ENCODE measurements around the gene MYO7B.

The MYO7B gene

DNA sequence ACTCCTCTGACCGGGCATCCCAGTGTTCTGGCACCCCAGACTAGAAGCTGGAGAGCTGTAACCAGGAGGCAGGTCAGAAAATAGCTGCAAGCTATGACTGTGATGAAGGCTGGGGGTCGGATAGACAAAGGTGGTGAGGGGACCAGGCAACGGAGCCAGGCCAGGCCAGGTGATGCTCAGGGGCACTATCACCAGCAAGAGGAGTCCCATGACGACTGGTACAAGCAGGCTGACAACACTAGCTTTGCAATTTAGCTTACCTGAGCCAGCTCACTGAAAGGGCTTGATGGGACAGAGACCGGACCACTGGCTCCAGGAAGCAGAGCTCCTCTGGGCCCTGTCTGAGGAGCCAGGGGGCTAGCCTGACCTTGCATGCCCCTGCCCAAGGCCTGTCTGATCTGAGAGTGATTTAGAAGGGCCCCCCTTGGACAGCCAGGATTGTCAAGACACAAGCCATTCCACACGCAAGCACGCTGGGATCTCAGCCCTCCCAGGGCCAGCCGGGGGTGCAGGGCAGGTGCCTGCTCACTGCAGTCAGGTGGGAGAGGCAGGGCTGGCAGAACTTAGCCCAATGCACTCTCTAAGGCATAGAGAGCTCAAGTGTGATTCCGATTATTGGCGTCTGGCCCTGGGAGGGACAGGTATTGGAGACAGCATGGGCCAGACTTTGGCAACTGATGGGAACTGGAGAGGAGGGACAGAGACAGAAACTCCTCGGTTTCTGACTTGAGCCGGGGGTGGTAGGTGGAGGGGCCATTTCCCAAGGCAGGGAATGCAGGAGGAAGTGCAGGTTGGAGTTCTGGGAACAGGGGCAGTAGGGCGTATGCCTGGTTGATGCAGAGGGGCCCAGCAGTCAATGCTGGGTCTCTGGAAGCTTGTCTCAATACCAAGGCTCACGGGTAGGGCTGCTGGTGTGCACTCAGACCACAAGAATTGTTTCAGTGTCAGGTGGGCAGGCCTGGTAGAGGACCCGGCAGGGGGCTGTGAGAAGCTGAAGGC lies 47.7 kb downstream of the MYO7B start:
- Histone ChIP-seq H3K79me2 (ENCODE audit: low read length) (no peaks in the 10 kb centered on the region), H3K9me2 (replicated peaks; ENCODE audit: insufficient read depth, low read length) (no peaks in the 10 kb centered on the region), H3K27me3 (replicated peaks; ENCODE audit: insufficient read depth, low read length) (peaks cover 74% of the 10 kb centered on the region), H2AFZ (ENCODE audit: low read length) (no peak overlapping the region), H4K20me1 (ENCODE audit: insufficient read depth, low read length) (no peaks in the 10 kb centered on the region), H3F3A (ENCODE audit: insufficient read depth, low read length) (no peaks in the 10 kb centered on the region), H3K27ac (ENCODE audit: low read length) (no peak overlapping the region), H3K4me3 (ENCODE audit: low read length) (no peak overlapping the region), H3K9ac (ENCODE audit: low read length) (no peak overlapping the region), H3K4me1 (ENCODE audit: low read length) (no peaks in the 10 kb centered on the region), H3K9me3 (replicated peaks; ENCODE audit: insufficient read depth, low read length) (no peaks in the 10 kb centered on the region), H3K4me2 (ENCODE audit: low read depth, low read length) (no peak overlapping the region), H3K36me3 (replicated peaks; ENCODE audit: insufficient read depth, low read length) (no peaks in the 10 kb centered on the region)
- TF ChIP-seq, protein P1, sequence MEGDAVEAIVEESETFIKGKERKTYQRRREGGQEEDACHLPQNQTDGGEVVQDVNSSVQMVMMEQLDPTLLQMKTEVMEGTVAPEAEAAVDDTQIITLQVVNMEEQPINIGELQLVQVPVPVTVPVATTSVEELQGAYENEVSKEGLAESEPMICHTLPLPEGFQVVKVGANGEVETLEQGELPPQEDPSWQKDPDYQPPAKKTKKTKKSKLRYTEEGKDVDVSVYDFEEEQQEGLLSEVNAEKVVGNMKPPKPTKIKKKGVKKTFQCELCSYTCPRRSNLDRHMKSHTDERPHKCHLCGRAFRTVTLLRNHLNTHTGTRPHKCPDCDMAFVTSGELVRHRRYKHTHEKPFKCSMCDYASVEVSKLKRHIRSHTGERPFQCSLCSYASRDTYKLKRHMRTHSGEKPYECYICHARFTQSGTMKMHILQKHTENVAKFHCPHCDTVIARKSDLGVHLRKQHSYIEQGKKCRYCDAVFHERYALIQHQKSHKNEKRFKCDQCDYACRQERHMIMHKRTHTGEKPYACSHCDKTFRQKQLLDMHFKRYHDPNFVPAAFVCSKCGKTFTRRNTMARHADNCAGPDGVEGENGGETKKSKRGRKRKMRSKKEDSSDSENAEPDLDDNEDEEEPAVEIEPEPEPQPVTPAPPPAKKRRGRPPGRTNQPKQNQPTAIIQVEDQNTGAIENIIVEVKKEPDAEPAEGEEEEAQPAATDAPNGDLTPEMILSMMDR (IDR thresholded peaks at IDR 0.05; ENCODE audit: low read length), result no peak
- no peak for TF ChIP-seq EZH2 (optimal IDR thresholded peaks at IDR 0.05; ENCODE audit: low read depth, low read length)
- TF ChIP-seq EZH2phosphoT487 (IDR thresholded peaks at IDR 0.05; ENCODE audit: low read length), result no peak
- no peak for DNase-seq

DNA sequence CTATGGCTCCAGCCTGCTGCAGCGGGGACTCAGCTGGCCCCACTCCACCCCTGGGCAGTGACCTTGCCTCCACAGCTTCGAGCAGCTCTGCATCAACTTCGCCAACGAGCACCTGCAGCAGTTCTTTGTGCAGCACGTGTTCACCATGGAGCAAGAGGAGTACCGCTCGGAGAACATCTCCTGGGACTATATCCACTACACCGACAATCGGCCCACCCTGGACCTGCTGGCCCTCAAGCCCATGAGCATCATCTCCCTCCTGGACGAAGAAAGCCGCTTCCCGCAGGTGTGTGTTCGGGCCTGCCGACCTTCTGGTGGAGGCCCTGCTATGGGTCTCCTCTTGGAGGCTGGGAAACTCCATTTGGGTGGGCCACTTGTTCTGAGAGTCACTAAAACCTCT lies 48.6 kb downstream of the MYO7B start:
- TF ChIP-seq EZH2 (optimal IDR thresholded peaks at IDR 0.05; ENCODE audit: low read depth, low read length) (no peak), EZH2phosphoT487 (IDR thresholded peaks at IDR 0.05; ENCODE audit: low read length) (no peak)
- TF ChIP-seq, protein P1 (IDR thresholded peaks at IDR 0.05; ENCODE audit: low read length), result no peak
- Histone ChIP-seq H2AFZ (ENCODE audit: low read length) (no peak overlapping the region), H3K79me2 (ENCODE audit: low read length) (no peaks in the 10 kb centered on the region), H3K27ac (ENCODE audit: low read length) (no peak overlapping the region), H3K4me3 (ENCODE audit: low read length) (no peak overlapping the region), H3F3A (ENCODE audit: insufficient read depth, low read length) (no peaks in the 10 kb centered on the region), H3K9me3 (replicated peaks; ENCODE audit: insufficient read depth, low read length) (no peaks in the 10 kb centered on the region), H3K27me3 (replicated peaks; ENCODE audit: insufficient read depth, low read length) (peaks cover 65% of the 10 kb centered on the region), H3K9me2 (replicated peaks; ENCODE audit: insufficient read depth, low read length) (no peaks in the 10 kb centered on the region), H3K36me3 (replicated peaks; ENCODE audit: insufficient read depth, low read length) (no peaks in the 10 kb centered on the region), H3K4me1 (ENCODE audit: low read length) (no peaks in the 10 kb centered on the region), H3K4me2 (ENCODE audit: low read depth, low read length) (no peak overlapping the region), H3K9ac (ENCODE audit: low read length) (no peak overlapping the region), H4K20me1 (ENCODE audit: insufficient read depth, low read length) (no peaks in the 10 kb centered on the region)
- DNase-seq, result no peak

DNA sequence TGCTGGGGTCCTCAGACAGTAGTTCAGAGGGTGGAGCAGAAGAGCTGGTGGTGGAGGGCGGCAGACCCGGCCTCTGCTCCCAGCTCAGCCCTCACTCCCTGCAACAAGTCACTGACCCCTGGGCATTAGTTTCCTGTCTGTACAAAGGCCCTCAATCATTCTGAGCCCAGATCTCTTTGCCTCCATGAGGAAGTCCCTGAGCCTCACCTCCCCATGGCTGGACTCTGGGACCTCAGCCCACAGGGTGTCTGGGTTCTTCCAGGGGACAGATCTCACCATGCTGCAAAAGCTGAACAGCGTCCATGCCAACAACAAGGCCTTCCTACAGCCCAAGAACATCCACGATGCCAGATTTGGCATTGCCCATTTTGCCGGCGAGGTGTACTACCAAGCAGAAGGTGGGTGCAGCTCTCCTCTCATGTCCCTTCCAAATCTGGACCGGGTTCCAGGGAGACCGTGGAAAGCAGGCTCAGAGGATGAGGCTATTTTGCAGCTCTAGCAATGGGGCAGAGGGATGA lies 49.1 kb downstream of the MYO7B start:
- Histone ChIP-seq H3K27me3 (replicated peaks; ENCODE audit: insufficient read depth, low read length) (peaks cover 61% of the 10 kb centered on the region), H3K4me2 (ENCODE audit: low read depth, low read length) (no peak overlapping the region), H4K20me1 (ENCODE audit: insufficient read depth, low read length) (no peaks in the 10 kb centered on the region), H3K36me3 (replicated peaks; ENCODE audit: insufficient read depth, low read length) (no peaks in the 10 kb centered on the region), H2AFZ (ENCODE audit: low read length) (no peak overlapping the region), H3K27ac (ENCODE audit: low read length) (no peak overlapping the region), H3K9ac (ENCODE audit: low read length) (no peak overlapping the region), H3F3A (ENCODE audit: insufficient read depth, low read length) (no peaks in the 10 kb centered on the region), H3K9me2 (replicated peaks; ENCODE audit: insufficient read depth, low read length) (no peaks in the 10 kb centered on the region), H3K4me1 (ENCODE audit: low read length) (no peaks in the 10 kb centered on the region), H3K79me2 (ENCODE audit: low read length) (no peaks in the 10 kb centered on the region), H3K9me3 (replicated peaks; ENCODE audit: insufficient read depth, low read length) (no peaks in the 10 kb centered on the region), H3K4me3 (ENCODE audit: low read length) (no peak overlapping the region)
- TF ChIP-seq, protein P1 (IDR thresholded peaks at IDR 0.05; ENCODE audit: low read length), result no peak
- no peak for TF ChIP-seq EZH2 (optimal IDR thresholded peaks at IDR 0.05; ENCODE audit: low read depth, low read length)
- TF ChIP-seq EZH2phosphoT487 (IDR thresholded peaks at IDR 0.05; ENCODE audit: low read length), result no peak
- no peak for DNase-seq
